IMR-90 (cell line): ENCODE measurements around the gene PRSS1. TPM values are rescaled to one million over a fixed set of nuclear protein-coding genes. Genes with fewer than 3 reads are reported as not detected.

Source experiments
- ATAC-seq: fragments of 200-7000 bp; cut with Tn5 transposase; 2 replicates; pipeline ENCODE4 v1.9.1; 2020; ENCODE audit warnings: low read depth, mild to moderate bottlenecking, moderate library complexity
- BruUV-seq: library from RNA; stranded (reverse); fragments of 400-500 nt; replicated peaks from 2 replicates; lab custom pipeline; 2021; lab: Mats Ljungman, UMichigan
- CTCF ChIA-PET: fragments of 300-600 bp; formaldehyde crosslinking; extraction: SDS; loops from one replicate; lab custom pipeline; 2021; ENCODE audit warnings: antibody characterized with exemption; lab: Yijun Ruan, JAX
- POLR2A ChIA-PET: fragments of 300-600 bp; sonication (Branson Sonifier 250); formaldehyde crosslinking; loops from one replicate; lab custom pipeline; 2022; ENCODE audit warnings: antibody characterized with exemption; ENCODE audit not compliant: unreplicated experiment; lab: Charles Lee
- DNase-seq: peaks from one replicate; pipeline ENCODE4 v3.0.0; 2013
- H2AFZ ChIP-seq: replicated peaks from 2 replicates; pipeline ENCODE3; 2013; ENCODE audit warnings: low read length, mild to moderate bottlenecking; ENCODE audit not compliant: poor library complexity
- H2AK5ac ChIP-seq: 2 replicates; pipeline ENCODE4 v1.6.1; 2013; ENCODE audit warnings: low read depth, low read length, inconsistent platforms
- H2AK9ac ChIP-seq: replicated peaks from 2 replicates; pipeline ENCODE3; 2013; ENCODE audit warnings: mild to moderate bottlenecking, low read depth, low read length, moderate library complexity; ENCODE audit not compliant: poor library complexity
- H2BK120ac ChIP-seq: 2 replicates; pipeline ENCODE4 v1.6.1; 2013; ENCODE audit warnings: low read depth, low read length, inconsistent platforms
- H2BK15ac ChIP-seq: 3 replicates; pipeline ENCODE4 v1.6.1; 2013; ENCODE audit warnings: low read depth, low read length, inconsistent platforms
- H2BK20ac ChIP-seq: 2 replicates; pipeline ENCODE4 v1.6.1; 2013; ENCODE audit warnings: low read depth, mild to moderate bottlenecking, inconsistent platforms, low read length, moderate library complexity
- H2BK5ac ChIP-seq: 2 replicates; pipeline ENCODE4 v1.6.1; 2013; ENCODE audit warnings: mild to moderate bottlenecking, low read depth, low read length, inconsistent platforms; ENCODE audit not compliant: poor library complexity, severe bottlenecking
- H3K14ac ChIP-seq: replicated peaks from 2 replicates; pipeline ENCODE4 v1.6.1; 2013; ENCODE audit warnings: low read depth, low read length, inconsistent platforms
- H3K18ac ChIP-seq: 2 replicates; pipeline ENCODE4 v1.6.1; 2013; ENCODE audit warnings: low read depth, low read length, control low read depth
- H3K23ac ChIP-seq: 2 replicates; pipeline ENCODE4 v1.6.1; 2013; ENCODE audit warnings: low read depth, low read length, inconsistent platforms
- H3K27ac ChIP-seq: 2 replicates; pipeline ENCODE4 v1.5.1; 2013; ENCODE audit warnings: mild to moderate bottlenecking, control low read depth, low read length; ENCODE audit not compliant: insufficient read depth
- H3K27me3 ChIP-seq: 2 replicates; pipeline ENCODE4 v1.6.1; 2013; ENCODE audit warnings: low read length; ENCODE audit not compliant: control insufficient read depth, insufficient read depth
- H3K36me3 ChIP-seq: 2 replicates; pipeline ENCODE4 v1.6.1; 2013; ENCODE audit warnings: low read length, mixed read lengths; ENCODE audit not compliant: control insufficient read depth, insufficient read depth
- H3K4ac ChIP-seq: 2 replicates; pipeline ENCODE4 v1.6.1; 2013; ENCODE audit warnings: low read depth, low read length, inconsistent platforms
- H3K4me1 ChIP-seq: 2 replicates; pipeline ENCODE4 v1.6.1; 2013; ENCODE audit warnings: low read length, mixed read lengths; ENCODE audit not compliant: control insufficient read depth, insufficient read depth
- H3K4me2 ChIP-seq: 2 replicates; pipeline ENCODE4 v1.6.1; 2013; ENCODE audit warnings: low read depth, mild to moderate bottlenecking, control low read depth, low read length, moderate library complexity
- H3K4me3 ChIP-seq: 2 replicates; pipeline ENCODE4 v1.5.1; 2013; ENCODE audit warnings: low read depth, mild to moderate bottlenecking, control low read depth, low read length, moderate library complexity; ENCODE audit not compliant: insufficient read depth
- H3K56ac ChIP-seq: 2 replicates; pipeline ENCODE4 v1.6.1; 2013; ENCODE audit warnings: low read length, inconsistent platforms; ENCODE audit not compliant: insufficient read depth; ENCODE audit errors: extremely low read depth
- H3K79me1 ChIP-seq, 2 experiments: 2 replicates each; pipeline ENCODE4 v1.6.1; 2013; ENCODE audit warnings: low read length in 2 of 2, inconsistent platforms in 1 of 2, low read depth in 1 of 2
- H3K9ac ChIP-seq: 2 replicates; pipeline ENCODE4 v1.6.1; 2013; ENCODE audit warnings: low read depth, low read length, control low read depth
- H3K9me1 ChIP-seq: 2 replicates; pipeline ENCODE4 v1.6.1; 2013; ENCODE audit warnings: low read length, inconsistent platforms; ENCODE audit not compliant: insufficient read depth
- H3K9me3 ChIP-seq: 2 replicates; pipeline ENCODE4 v1.6.1; 2013; ENCODE audit warnings: low read length; ENCODE audit not compliant: control insufficient read depth, insufficient read depth
- H4K20me1 ChIP-seq: 2 replicates; pipeline ENCODE4 v1.6.1; 2013; ENCODE audit warnings: low read length, inconsistent platforms; ENCODE audit not compliant: insufficient read depth
- H4K5ac ChIP-seq: 2 replicates; pipeline ENCODE4 v1.6.1; 2013; ENCODE audit warnings: mild to moderate bottlenecking, low read depth, low read length, control low read depth
- H4K8ac ChIP-seq, 2 experiments: 2 replicates each; pipeline ENCODE4 v1.6.1; 2013; ENCODE audit warnings: low read depth in 2 of 2, low read length in 2 of 2, control low read depth in 1 of 2, inconsistent platforms in 1 of 2
- H4K91ac ChIP-seq: 2 replicates; pipeline ENCODE4 v1.6.1; 2013; ENCODE audit warnings: low read depth, low read length, inconsistent platforms; ENCODE audit not compliant: insufficient read depth
- CTCF ChIP-seq: conservative IDR thresholded peaks from 2 replicates; pipeline ENCODE4 v1.5.1; 2012; ENCODE audit warnings: mild to moderate bottlenecking, low read depth, low read length, improper control_type of control experiment
- RAD21 ChIP-seq: IDR thresholded peaks from 2 replicates; pipeline ENCODE4 v1.6.1; 2012; ENCODE audit warnings: low read length, improper control_type of control experiment
- RCOR1 ChIP-seq: IDR thresholded peaks from 2 replicates; pipeline ENCODE4 v1.6.1; 2012; ENCODE audit warnings: mild to moderate bottlenecking, low read length, improper control_type of control experiment; ENCODE audit not compliant: insufficient replicate concordance
- RFX5 ChIP-seq: IDR thresholded peaks from 2 replicates; pipeline ENCODE4 v1.8.0; 2012; ENCODE audit warnings: low read depth, mild to moderate bottlenecking, low read length, moderate library complexity
- WGBS, 2 experiments: methylation state at CpG; one replicate each; pipeline versions ENCODE4 v1.1.5 to v1.1.7; 2013; ENCODE audit warnings: missing lambda C conversion rate in 2 of 2; ENCODE audit not compliant: insufficient read length in 1 of 2; ENCODE audit errors: extremely low coverage in 2 of 2; 5-methylcytosine and 5-hydroxymethylcytosine counted together
- dilution Hi-C: fragments of 300-500 bp; cut with HindIII; formaldehyde crosslinking; loops from one replicate; pipeline ENCODE4 v1.14.3; 2018; ENCODE audit warnings: low sequenced_read_pairs; ENCODE audit not compliant: unreplicated experiment
- in situ Hi-C: fragments of 300-500 bp; cut with MboI; formaldehyde crosslinking; loops from 3 replicates; pipeline ENCODE4 v1.14.3; 2019; ENCODE audit warnings: low sequenced_read_pairs, inconsistent platforms, mixed read lengths
- intact Hi-C: fragments of 100-400 bp; cut with micrococcal nuclease; formaldehyde crosslinking; loops from 2 replicates; pipeline ENCODE4 v1.10.0; 2022
- polyA plus RNA-seq, 3 experiments: library from polyadenylated mRNA; depleted of rRNA; stranded (reverse); fragments of >200 nt; gene quantifications; 2 replicates each; pipeline ENCODE4 v1.2.3, GENCODE V29; 2012; ENCODE audit warnings: low replicate concordance in 1 of 3
- total RNA-seq: library from RNA; depleted of rRNA; stranded (reverse); fragments of >200 nt; gene quantifications from 2 replicates; pipeline ENCODE4 v1.2.3, GENCODE V29; 2012

PRSS1 gene
- total and polyA plus RNA-seq, 2 of the 4 experiments (the other 2 are of a cell fraction) = not detected

- H2BK15ac ChIP-seq = no peak within 1 kb of the TSS
- in situ Hi-C loops = loop anchor here (10.0 kb wide), 1 partner anchor 126 kb away; no protein-coding TSS in a partner anchor
- no peak for ATAC-seq
These were observed 21.5 kb downstream of the PRSS1 start, which contains the start of gene PRSS2 for GRCh38 chr7:142770661-142771352. PRSS2 (plus strand) TSS chr7:142770970; CDS start chr7:142770983, 13 bp downstream.

More at GRCh38 chr7:142770661-142771352, 21.5 kb downstream of the PRSS1 start, which contains the start of gene PRSS2:
- no peak within 1 kb of the TSS for H3K4me2 ChIP-seq
- CTCF ChIA-PET = no interaction called here
- H4K8ac ChIP-seq = no peak within 1 kb of the TSS
- no peak within 1 kb of the TSS for H3K4ac ChIP-seq
- 44% methylated on average over 4 of the region's 7 CpGs; no CpG with 5 or more reads in 1 of the 2 experiments for WGBS, 2 experiments
- no peaks in the 10 kb centered on the region for H3K4me1 ChIP-seq
- no peak within 1 kb of the TSS for H2BK120ac ChIP-seq
- DNase-seq = no peak
- H3K23ac ChIP-seq = no peak within 1 kb of the TSS
- dilution Hi-C loops (no loop called here), intact Hi-C loops (no loop called here)
- H3K56ac ChIP-seq = no peak within 1 kb of the TSS
- no peaks in the 10 kb centered on the region for H3K36me3 ChIP-seq
- no peaks in the 10 kb centered on the region for H3K9me1 ChIP-seq
- no TSS peak for BruUV-seq
- TF ChIP-seq RFX5 (no peak), CTCF (no peak), RCOR1 (no peak), RAD21 (no peak)
- no peak within 1 kb of the TSS for H3K27ac ChIP-seq
- no peak within 1 kb of the TSS for H2BK20ac ChIP-seq
- H3K79me1 ChIP-seq = no peaks in the 10 kb centered on the region
- no peak within 1 kb of the TSS for H2AK9ac ChIP-seq
- peaks cover 7% of the 10 kb centered on the region; the same call in 1 of the 2 replicates for H3K27me3 ChIP-seq
- no peak within 1 kb of the TSS for H3K9ac ChIP-seq
- no peak within 1 kb of the TSS for H4K91ac ChIP-seq
- no peak within 1 kb of the TSS for H4K5ac ChIP-seq
- H2AFZ ChIP-seq = no peak within 1 kb of the TSS
- H4K20me1 ChIP-seq = no peaks in the 10 kb centered on the region
- H3K9me3 ChIP-seq = no peaks in the 10 kb centered on the region
- H3K18ac ChIP-seq = no peak within 1 kb of the TSS
- POLR2A ChIA-PET = no interaction called here
- no peak within 1 kb of the TSS for H3K4me3 ChIP-seq
- H2AK5ac ChIP-seq = no peak within 1 kb of the TSS
- H2BK5ac ChIP-seq = no peak within 1 kb of the TSS
- no peak within 1 kb of the TSS for H3K14ac ChIP-seq
